NCI-H524 (cell line): ENCODE measurements around the gene HYAL1.

Source experiments
- DNase-seq, 2 experiments: peaks; one replicate each; lab custom pipeline; 2025; lab: John Stamatoyannopoulos, UW

Gene HYAL1, protein sequence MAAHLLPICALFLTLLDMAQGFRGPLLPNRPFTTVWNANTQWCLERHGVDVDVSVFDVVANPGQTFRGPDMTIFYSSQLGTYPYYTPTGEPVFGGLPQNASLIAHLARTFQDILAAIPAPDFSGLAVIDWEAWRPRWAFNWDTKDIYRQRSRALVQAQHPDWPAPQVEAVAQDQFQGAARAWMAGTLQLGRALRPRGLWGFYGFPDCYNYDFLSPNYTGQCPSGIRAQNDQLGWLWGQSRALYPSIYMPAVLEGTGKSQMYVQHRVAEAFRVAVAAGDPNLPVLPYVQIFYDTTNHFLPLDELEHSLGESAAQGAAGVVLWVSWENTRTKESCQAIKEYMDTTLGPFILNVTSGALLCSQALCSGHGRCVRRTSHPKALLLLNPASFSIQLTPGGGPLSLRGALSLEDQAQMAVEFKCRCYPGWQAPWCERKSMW

GRCh38 chr3:50303013-50303815, at the start of gene HYAL1:
HYAL1 (minus strand) TSS chr3:50303574; CDS start chr3:50302956, 618 bp downstream.
- DNase-seq, result no peak

GRCh38 chr3:50352781-50353180, 49.4 kb upstream of the HYAL1 start:
- DNase-seq, result no peak

DNA sequence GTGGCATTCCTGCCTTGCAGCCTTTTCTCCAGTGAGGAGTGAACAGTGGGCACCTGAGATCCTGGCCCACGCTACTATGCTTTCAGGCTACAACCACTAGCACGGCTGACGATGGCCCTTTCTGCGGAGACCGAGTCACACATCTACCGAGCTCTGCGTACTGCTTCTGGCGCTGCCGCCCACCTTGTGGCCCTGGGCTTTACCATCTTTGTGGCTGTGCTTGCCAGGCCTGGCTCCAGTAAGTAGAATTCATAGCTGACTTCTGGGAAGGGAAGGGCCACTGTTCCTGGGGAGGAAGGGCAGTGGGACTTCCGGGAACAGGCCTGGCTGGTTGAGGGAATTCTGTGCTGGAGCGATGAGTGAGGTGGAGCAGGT, 47.9 kb upstream of the HYAL1 start:
- no peak for DNase-seq

GRCh38 chr3:50350527-50351322, 47.4 kb upstream of the HYAL1 start, which contains the start of the genes CYB561D2 and NPRL2:
CYB561D2 (plus strand) TSS chr3:50350862; CDS start chr3:50351434, 572 bp downstream.
NPRL2 (minus strand) TSS chr3:50350775; CDS start chr3:50350652, 123 bp downstream.
- peak; percentile 82 to 90 for DNase-seq

DNA sequence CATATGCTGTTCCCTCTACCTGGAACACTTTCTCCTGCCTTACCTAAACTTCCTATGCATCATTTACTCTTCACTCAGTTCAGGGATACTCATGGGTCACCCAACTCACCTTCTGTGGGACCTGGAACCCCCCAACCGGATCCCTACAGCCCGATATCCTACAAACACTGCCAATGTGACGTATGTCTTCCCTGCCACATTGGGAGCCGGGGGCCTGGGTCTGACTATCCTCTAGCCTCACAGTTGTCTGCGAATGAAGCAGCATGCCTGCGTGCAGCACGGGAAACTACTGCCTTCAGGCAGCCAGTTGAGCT, 46.8 kb upstream of the HYAL1 start:
- DNase-seq, result no peak

DNA sequence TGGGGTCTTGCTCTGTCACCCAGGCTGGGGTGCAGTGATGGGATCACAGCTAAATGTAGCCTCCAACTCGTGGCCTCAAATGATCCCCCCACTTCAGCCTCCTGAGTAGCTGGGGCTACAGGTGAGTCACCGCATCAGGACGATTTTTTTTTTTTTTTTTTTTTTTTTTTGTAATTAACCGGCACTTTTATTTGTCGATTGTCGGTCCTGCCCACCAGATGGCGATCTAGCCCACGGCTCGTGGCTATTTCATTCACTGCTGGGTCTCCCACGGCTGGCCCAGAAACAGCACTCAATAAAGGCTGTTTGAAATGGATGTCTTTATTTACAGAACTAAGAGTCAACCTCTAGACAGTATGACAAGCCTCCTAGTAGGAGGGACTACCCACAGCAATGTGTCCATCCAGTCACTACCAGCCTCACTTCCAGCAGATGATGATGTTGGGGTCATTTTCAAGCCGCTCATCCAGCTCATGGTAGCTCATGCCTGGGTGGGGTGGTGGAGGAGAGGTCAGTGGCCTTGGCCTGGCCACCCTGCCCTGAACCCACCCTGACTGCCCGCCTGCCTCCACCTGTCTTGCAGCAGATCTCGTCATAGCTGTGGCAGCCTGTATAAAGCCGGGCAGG, 43.9 kb upstream of the HYAL1 start:
- peak; percentile 47 to 62 for DNase-seq

- peak; percentile 43 to 59 for DNase-seq
Observed at GRCh38 chr3:50345586-50346234, 42.3 kb upstream of the HYAL1 start, which contains the start of gene ZMYND10. ZMYND10 (minus strand) TSS chr3:50345732; CDS start chr3:50345579, 153 bp downstream.

- DNase-seq, result no peak
Observed at GRCh38 chr3:50345008-50345407, 41.6 kb upstream of the HYAL1 start.

- no peak for DNase-seq
Observed at GRCh38 chr3:50342813-50343633, 39.6 kb upstream of the HYAL1 start.

GRCh38 chr3:50341996-50342650, 38.7 kb upstream of the HYAL1 start:
- DNase-seq, result no peak

DNA sequence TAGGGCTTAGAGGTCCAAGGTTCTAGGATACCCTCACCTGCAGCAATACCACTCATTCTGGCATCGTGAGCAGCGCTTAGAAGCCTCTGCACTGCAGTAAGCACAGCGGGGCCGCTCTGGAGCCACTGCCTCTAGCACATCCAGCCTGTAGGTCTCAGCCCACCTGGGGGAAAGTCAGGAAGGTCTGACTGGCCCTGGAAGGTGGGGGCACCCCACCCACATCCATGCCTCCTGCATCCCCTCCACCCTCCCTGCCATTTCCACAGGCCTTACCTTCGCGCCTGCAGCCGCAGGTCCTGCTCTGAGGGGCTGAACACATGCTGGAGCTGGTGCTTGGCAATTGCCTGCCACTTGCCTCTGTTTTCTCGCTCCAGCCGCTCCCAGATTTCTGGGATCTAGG, 38.2 kb upstream of the HYAL1 start:
- no peak for DNase-seq

- DNase-seq, result no peak
Observed at GRCh38 chr3:50340448-50341329, 37.3 kb upstream of the HYAL1 start, which contains the start of gene RASSF1. RASSF1 (minus strand) TSS chr3:50340836; CDS start chr3:50340805, 31 bp downstream.

GRCh38 chr3:50340147-50340447, 36.7 kb upstream of the HYAL1 start:
- no peak for DNase-seq

DNA sequence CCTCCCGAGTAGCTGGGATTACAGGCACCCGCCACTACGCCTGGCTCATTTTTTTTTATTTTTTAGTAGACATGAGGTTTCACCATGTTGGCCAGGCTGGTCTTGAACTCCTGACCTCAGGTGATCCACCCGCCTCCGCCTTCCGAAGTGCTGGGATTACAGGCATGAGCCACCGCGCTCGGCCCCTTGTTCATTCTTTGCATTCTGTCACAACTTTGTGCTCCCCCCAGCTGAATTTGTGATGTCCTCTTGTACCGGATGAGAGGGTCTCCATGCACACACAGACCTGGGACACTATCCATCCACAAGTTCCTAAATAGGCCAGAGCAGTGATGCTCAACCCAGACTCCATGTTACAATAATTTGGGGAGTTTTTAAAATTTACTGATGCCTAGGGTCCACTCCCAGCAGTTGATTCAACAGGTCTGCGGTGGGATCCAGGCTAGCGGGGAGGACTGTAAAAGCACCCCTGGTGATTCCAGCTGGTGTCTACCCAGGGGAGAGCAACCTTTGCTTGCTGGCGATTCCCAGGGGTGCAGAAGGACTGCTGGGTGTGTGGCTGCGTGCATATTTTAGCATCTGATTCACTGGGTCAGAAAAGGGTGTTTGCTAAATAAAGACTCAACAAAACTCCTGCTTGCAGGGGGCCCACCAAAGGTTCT, 36.2 kb upstream of the HYAL1 start:
- no peak for DNase-seq

DNA sequence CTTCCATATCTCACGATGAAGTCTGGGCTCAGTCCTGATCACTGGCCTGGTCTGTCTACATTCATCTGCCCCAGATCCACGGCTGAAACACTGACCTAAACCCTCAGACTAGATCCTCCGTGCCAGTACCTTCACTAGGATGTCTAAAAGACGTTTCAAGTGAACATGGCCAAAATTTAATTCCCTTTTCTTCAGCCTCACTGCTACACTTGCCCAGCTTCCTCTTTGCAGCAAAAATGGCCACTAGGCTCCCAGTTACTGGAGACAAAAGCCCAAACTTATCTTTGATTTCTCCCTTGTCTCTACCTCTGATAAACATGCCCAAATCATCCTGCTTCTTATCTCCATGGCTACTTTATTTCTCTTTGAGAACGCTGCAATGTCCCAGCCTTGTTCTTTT, 35.6 kb upstream of the HYAL1 start:
- DNase-seq, result no peak

DNA sequence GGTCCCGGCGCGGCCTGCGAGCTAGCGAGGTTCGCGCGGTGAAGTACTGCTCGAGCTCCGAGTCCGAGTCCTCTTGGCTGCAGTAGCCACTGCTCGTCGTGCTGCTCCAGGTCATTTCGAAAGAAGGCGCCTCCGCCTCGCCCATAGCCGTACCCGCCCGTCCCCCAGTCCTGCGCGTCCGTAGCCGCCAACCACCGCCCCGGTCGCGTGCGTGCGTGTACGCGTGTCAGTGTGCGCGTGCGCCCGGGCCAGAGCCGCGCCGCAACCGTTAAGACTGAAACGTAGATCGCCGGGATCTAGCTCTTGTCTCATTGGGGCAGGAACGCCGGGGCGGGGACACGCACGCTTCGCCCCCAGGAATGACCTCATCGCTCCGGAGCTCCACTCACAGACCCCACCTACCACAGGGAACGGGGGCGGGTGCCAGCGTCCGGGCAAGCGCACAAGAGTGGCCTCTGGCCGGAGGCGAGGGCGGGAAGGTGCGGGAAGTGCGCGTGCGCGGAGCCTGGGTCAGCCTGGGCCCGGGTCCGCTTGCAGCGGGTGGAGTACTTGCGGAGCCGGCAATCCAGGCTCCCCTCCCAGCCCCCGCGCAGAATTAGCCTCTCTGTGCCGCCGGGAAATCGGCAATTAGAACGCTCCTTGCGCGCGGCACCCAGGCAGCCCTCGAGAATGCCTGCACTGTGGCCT, 33.9 kb upstream of the HYAL1 start:
- DNase-seq, result peak; percentile 94 to 98

DNA sequence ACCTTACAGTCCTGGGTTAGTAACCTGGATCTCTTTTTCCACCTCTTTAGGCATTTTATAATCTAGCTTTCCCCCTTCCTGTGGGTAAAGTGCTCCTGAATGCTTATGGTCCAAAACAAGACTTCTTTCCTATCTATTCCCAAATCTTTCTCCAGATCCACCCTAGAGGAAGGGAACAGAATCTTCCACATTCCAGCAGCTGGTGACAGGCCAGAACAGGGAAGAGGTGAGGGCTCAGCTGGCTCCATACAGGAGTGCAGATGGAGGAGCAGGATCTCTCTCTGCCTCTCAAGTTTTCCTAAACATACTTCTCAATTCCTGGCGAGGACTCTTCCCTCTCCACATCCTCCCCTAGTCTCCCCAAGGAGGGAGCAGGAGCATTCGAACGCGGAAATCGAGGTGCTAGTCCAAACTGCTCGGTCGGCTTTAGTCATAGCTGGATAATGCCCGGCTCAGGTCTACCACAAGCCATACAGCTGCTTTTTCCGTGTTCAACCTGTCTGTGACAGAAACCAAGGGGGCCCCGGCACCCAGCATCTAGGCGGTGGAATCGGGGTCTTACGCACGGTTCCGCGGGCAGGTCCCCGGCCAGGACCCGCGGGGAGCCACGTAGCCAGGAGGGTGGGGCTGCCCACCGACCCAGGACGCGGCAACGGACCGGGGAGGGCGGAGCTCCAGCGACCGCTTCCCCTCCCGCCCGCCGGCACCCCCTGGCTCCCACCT, 33.2 kb upstream of the HYAL1 start:
- DNase-seq, result no peak
